Right atrium auricular region (tissue), 2 donors: ENCODE data around the gene SQSTM1. TPM values are rescaled to one million over a fixed set of nuclear protein-coding genes. Genes with fewer than 3 reads are reported as not detected.
"Not testable (repeated sequence)": the region's sequence is repeated elsewhere in the genome, so short reads cannot be mapped to it uniquely, and the experiment has no call there.

ENCODE experiments used
- DNase-seq: peaks from one replicate; pipeline ENCODE4 v3.0.0-alpha.2; 2019; ENCODE audit warnings: low spot score
- H3K27ac ChIP-seq, 2 donors: fragments of 200-600 bp; sonication (generic); 1 replicate in 1 of 2; 2 replicates in 1 of 2; pipeline ENCODE4 v1.5.1; 2016 to 2019
- H3K27me3 ChIP-seq, 2 donors: fragments of 200-600 bp; sonication (generic); one replicate each; pipeline versions ENCODE4 v1.5.1 to v1.6.0; 2017 to 2019
- H3K36me3 ChIP-seq: fragments of 200-600 bp; sonication (generic); one replicate; pipeline ENCODE4 v1.5.1; 2016
- H3K4me1 ChIP-seq, 2 donors: fragments of 200-600 bp; sonication (generic); one replicate each; pipeline versions ENCODE4 v1.5.1 to v1.6.0; 2017 to 2019
- H3K4me3 ChIP-seq, 2 donors: fragments of 200-600 bp; sonication (generic); 1 replicate in 1 of 2; 2 replicates in 1 of 2; pipeline ENCODE4 v1.5.1; 2017 to 2019; ENCODE audit warnings: mild to moderate bottlenecking in 1 of 2, moderate library complexity in 1 of 2
- H3K9me3 ChIP-seq, 2 donors: fragments of 200-600 bp; sonication (generic); one replicate each; pipeline ENCODE4 v1.5.1; 2019
- total RNA-seq, 2 donors: library from RNA; depleted of rRNA; stranded (reverse); fragments of >200 nt; gene quantifications; one replicate each; pipeline ENCODE4 v1.1.0, GENCODE V29; 2016
- TF ChIP-seq, protein P1 (sequence below), 2 donors: fragments of 200-600 bp; sonication (generic); IDR thresholded peaks; one replicate each; pipeline ENCODE4 v1.5.1; 2019; ENCODE audit warnings: antibody characterized with exemption in 2 of 2

Gene SQSTM1
- total RNA-seq, 2 donors from 2014 or later = 379 to 436 TPM

- no peaks in the 10 kb centered on the region for H3K4me1 ChIP-seq
- no peak for DNase-seq
- H3K27ac ChIP-seq = no peak overlapping the region
- no peaks in the 10 kb centered on the region for H3K9me3 ChIP-seq
- no peak overlapping the region for H3K4me3 ChIP-seq
- TF ChIP-seq, protein P1, sequence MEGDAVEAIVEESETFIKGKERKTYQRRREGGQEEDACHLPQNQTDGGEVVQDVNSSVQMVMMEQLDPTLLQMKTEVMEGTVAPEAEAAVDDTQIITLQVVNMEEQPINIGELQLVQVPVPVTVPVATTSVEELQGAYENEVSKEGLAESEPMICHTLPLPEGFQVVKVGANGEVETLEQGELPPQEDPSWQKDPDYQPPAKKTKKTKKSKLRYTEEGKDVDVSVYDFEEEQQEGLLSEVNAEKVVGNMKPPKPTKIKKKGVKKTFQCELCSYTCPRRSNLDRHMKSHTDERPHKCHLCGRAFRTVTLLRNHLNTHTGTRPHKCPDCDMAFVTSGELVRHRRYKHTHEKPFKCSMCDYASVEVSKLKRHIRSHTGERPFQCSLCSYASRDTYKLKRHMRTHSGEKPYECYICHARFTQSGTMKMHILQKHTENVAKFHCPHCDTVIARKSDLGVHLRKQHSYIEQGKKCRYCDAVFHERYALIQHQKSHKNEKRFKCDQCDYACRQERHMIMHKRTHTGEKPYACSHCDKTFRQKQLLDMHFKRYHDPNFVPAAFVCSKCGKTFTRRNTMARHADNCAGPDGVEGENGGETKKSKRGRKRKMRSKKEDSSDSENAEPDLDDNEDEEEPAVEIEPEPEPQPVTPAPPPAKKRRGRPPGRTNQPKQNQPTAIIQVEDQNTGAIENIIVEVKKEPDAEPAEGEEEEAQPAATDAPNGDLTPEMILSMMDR (IDR thresholded peaks at IDR 0.05) = no peak
- H3K27me3 ChIP-seq = no peaks in the 10 kb centered on the region
- peaks cover 16% of the 10 kb centered on the region for H3K36me3 ChIP-seq
Measured at GRCh38 chr5:179781846-179782245, 38.9 kb upstream of the SQSTM1 start.

DNA sequence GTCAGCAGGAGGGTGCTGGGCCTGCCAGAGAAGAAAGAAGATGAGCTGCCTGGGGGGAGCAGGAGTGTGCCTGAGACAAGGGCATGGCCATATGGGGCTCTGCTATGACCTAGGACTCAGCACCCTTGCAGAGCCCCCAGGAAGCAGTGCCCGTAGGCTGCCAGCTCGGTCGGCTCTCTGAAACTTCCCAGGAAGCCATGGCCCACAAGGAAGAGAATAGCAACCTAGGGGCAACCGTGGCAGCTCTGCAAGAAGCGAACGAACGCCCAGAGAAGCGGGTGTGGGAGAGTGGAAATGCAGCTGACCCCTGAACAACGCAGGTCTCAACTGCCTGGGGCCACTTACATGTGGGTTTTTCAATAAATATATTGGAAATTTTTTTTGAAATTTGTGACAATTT lies 37.6 kb upstream of the SQSTM1 start:
- H3K36me3 ChIP-seq = peaks cover 8% of the 10 kb centered on the region
- no peaks in the 10 kb centered on the region for H3K4me1 ChIP-seq
- no peak for DNase-seq
- H3K27me3 ChIP-seq = no peaks in the 10 kb centered on the region
- H3K27ac ChIP-seq = no peak overlapping the region
- no peak overlapping the region for H3K4me3 ChIP-seq
- no peaks in the 10 kb centered on the region for H3K9me3 ChIP-seq
- TF ChIP-seq, protein P1 (IDR thresholded peaks at IDR 0.05) = no peak

GRCh38 chr5:179786861-179787260 lies 33.8 kb upstream of the SQSTM1 start:
- Histone ChIP-seq H3K9me3 (no peaks in the 10 kb centered on the region), H3K36me3 (no peaks in the 10 kb centered on the region), H3K27me3 (no peaks in the 10 kb centered on the region), H3K4me3 (no peak overlapping the region), H3K27ac (no peak overlapping the region), H3K4me1 (peaks cover 0 to 7% of the 10 kb centered on the region in 2 donors)
- DNase-seq = no peak
- TF ChIP-seq, protein P1 (IDR thresholded peaks at IDR 0.05) = no peak

DNA sequence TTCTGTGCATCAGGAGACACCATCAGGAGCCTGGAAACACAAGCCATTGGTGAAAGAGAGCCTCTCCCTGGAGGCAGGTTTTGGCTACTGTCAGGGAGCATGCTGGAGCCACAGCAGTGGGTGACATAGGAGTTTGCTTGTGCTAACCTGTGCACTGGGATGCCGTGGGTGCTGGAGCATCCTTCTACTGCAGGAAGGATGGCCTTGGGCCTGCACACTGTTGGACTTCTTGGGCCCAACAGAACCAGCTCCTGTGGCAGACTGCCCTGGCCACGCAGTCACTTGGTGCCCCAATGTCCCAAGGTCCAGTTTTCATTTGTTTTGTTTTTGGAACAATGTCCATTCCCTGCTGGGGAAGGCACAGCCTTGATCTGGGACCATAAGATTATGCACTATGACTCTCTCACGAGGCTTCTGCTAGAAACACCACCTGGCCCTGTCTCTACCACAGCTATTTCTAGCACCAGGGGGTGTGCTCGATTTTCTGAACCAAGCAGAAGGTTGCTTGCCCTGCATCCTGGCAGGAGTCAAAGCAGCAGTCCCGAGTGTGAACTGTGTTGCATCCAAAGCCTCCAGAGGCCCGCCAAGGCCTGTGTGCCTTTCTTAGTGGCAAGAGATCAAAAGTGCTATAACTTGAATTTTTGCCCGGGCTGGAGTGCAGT lies 32.4 kb upstream of the SQSTM1 start:
- Histone ChIP-seq H3K4me3 (no peak overlapping the region), H3K4me1 (peaks cover 0 to 22% of the 10 kb centered on the region in 2 donors), H3K36me3 (no peaks in the 10 kb centered on the region), H3K9me3 (no peaks in the 10 kb centered on the region), H3K27ac (no peak overlapping the region), H3K27me3 (no peaks in the 10 kb centered on the region)
- TF ChIP-seq, protein P1 (IDR thresholded peaks at IDR 0.05) = no peak
- DNase-seq = no peak

GRCh38 chr5:179789278-179789677 lies 31.4 kb upstream of the SQSTM1 start:
- H3K27me3 ChIP-seq, H3K36me3 ChIP-seq, H3K4me3 ChIP-seq, DNase-seq, H3K27ac ChIP-seq, H3K9me3 ChIP-seq: not testable (repeated sequence)
- H3K4me1 ChIP-seq = peaks cover 0 to 32% of the 10 kb centered on the region in 2 donors

GRCh38 chr5:179791881-179792611 lies 28.7 kb upstream of the SQSTM1 start:
- Histone ChIP-seq H3K27me3 (no peaks in the 10 kb centered on the region), H3K4me1 (peaks cover 0 to 55% of the 10 kb centered on the region in 2 donors), H3K27ac (peak overlapping the region; percentile 64 to 78), H3K36me3 (peaks cover under 1% of the 10 kb centered on the region), H3K9me3 (no peaks in the 10 kb centered on the region), H3K4me3 (no peak overlapping the region)
- TF ChIP-seq, protein P1 (IDR thresholded peaks at IDR 0.05) = no peak
- DNase-seq = no peak
